Measurements from ENCODE around the gene MDH1.
"Not testable (repeated sequence)": the region's sequence is repeated elsewhere in the genome, so short reads cannot be mapped to it uniquely, and the experiment has no call there.

Gene MDH1

GRCh38 chr2:63591566-63592175 lies 2.9 kb downstream of the MDH1 start:
- TF ChIP-seq, protein P1, sequence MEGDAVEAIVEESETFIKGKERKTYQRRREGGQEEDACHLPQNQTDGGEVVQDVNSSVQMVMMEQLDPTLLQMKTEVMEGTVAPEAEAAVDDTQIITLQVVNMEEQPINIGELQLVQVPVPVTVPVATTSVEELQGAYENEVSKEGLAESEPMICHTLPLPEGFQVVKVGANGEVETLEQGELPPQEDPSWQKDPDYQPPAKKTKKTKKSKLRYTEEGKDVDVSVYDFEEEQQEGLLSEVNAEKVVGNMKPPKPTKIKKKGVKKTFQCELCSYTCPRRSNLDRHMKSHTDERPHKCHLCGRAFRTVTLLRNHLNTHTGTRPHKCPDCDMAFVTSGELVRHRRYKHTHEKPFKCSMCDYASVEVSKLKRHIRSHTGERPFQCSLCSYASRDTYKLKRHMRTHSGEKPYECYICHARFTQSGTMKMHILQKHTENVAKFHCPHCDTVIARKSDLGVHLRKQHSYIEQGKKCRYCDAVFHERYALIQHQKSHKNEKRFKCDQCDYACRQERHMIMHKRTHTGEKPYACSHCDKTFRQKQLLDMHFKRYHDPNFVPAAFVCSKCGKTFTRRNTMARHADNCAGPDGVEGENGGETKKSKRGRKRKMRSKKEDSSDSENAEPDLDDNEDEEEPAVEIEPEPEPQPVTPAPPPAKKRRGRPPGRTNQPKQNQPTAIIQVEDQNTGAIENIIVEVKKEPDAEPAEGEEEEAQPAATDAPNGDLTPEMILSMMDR (conservative IDR thresholded peaks at IDR 0.05) = no peak
- no peak overlapping the region for H3K27ac ChIP-seq

- TF ChIP-seq, protein P1 (conservative IDR thresholded peaks at IDR 0.05) = no peak
Measured at GRCh38 chr2:63594660-63595059, 5.9 kb downstream of the MDH1 start.

GRCh38 chr2:63596401-63596883 lies 7.7 kb downstream of the MDH1 start:
- TF ChIP-seq, protein P1 (conservative IDR thresholded peaks at IDR 0.05) = no peak
- H3K27ac ChIP-seq = no peak overlapping the region

More at GRCh38 chr2:63594660-63595059, 5.9 kb downstream of the MDH1 start:
- no peak overlapping the region for H3K27ac ChIP-seq

- TF ChIP-seq, protein P1 (conservative IDR thresholded peaks at IDR 0.05) = no peak
- no peak overlapping the region for H3K27ac ChIP-seq
Measured at GRCh38 chr2:63598981-63599380, 10.2 kb downstream of the MDH1 start.

DNA sequence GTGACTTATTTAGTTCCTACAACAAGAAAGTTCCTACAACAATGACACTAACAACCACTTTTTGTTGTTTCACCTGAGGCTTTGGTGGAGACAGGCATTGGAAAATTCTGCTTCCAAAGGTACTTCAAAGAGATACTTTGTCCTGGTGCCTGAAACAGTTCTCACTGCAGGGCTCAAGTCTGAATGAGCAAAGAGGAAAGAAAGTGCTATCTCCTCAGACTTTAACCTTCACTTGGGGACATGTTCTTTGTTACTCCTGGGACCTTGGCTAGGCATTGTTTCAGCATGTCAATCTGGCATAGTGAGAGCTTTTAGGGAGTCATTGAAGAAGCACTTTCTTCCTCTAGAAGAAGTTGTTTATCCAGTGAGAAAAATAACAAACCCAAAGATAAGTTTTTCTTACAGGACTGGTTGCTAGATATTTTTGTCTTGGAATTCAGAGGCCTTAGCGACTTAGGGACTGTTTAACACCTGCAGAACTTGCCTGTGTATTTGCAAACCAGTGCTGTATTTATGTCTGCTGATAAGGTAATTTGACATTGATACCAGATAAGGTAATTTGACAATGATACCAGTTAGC lies 12.2 kb downstream of the MDH1 start:
- TF ChIP-seq, protein P1 (conservative IDR thresholded peaks at IDR 0.05) = no peak
- no peak overlapping the region for H3K27ac ChIP-seq

DNA sequence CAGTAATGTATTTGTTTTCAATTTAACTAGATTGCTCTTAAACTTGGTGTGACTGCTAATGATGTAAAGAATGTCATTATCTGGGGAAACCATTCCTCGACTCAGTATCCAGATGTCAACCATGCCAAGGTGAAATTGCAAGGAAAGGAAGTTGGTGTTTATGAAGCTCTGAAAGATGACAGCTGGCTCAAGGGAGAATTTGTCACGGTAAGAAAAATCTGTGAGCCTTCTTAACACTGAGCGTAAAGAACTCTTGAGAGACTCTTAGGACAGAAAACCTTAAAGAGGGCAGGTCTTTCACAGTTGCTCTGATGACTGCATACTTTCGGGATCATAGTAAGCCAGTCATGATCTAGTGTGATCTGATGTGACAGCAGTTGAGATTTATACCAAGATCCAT lies 15.9 kb downstream of the MDH1 start:
- no peak overlapping the region for H3K27ac ChIP-seq
- TF ChIP-seq, protein P1 (conservative IDR thresholded peaks at IDR 0.05) = no peak

DNA sequence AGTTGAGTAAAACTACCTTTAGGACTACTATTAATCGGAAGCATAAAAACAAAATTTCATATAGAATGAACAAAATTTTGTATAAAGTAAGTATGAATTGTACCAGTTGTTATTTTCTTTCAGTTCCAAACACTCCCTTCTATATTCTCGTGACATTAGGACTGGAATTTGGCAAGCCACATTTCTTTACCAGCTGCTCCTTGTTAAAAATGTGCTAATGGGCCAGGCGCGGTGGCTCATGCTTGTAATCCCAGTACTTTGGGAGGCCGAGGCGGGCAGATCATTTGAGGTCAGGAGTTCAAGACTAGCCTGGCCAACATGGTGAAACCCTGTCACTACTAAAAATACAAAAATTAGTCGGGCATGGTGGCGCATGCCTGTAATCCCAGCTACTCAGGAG lies 20.1 kb downstream of the MDH1 start:
- not testable (repeated sequence) for H3K27ac ChIP-seq

- H3K27ac ChIP-seq = no peak overlapping the region
- TF ChIP-seq, protein P1 (conservative IDR thresholded peaks at IDR 0.05) = no peak
Measured at GRCh38 chr2:63610525-63610924, 21.8 kb downstream of the MDH1 start.
